BLaER1 (cell line): ENCODE measurements around the gene ANTXR1.

Source experiments
- H3K27ac ChIP-seq: shearing (Covaris generic); formaldehyde crosslinking; 2 replicates; pipeline ENCODE4 v1.8.1; 2022
- H3K27me3 ChIP-seq: shearing (Covaris generic); formaldehyde crosslinking; 2 replicates; pipeline ENCODE4 v1.8.1; 2022
- H3K36me3 ChIP-seq: shearing (Covaris generic); formaldehyde crosslinking; 2 replicates; pipeline ENCODE4 v1.8.1; 2022
- H3K4me1 ChIP-seq: shearing (Covaris generic); formaldehyde crosslinking; 2 replicates; pipeline ENCODE4 v1.8.1; 2022
- H3K4me2 ChIP-seq: shearing (Covaris generic); formaldehyde crosslinking; 2 replicates; pipeline ENCODE4 v1.8.1; 2022
- H3K4me3 ChIP-seq: shearing (Covaris generic); formaldehyde crosslinking; 2 replicates; pipeline ENCODE4 v1.8.1; 2022
- H3K9ac ChIP-seq: shearing (Covaris generic); formaldehyde crosslinking; 2 replicates; pipeline ENCODE4 v1.8.1; 2022
- H3K9me3 ChIP-seq: shearing (Covaris generic); formaldehyde crosslinking; 2 replicates; pipeline ENCODE4 v1.8.1; 2022
- H4K20me1 ChIP-seq: shearing (Covaris generic); formaldehyde crosslinking; 2 replicates; pipeline ENCODE4 v1.8.1; 2022
- Cebpa-rat ChIP-seq: shearing (Covaris generic); IDR thresholded peaks from 2 replicates; pipeline ENCODE4 v1.8.1; 2022

The ANTXR1 gene

GRCh38 chr2:68977453-68977852, 35.5 kb upstream of the ANTXR1 start:
- H3K36me3 ChIP-seq: no peaks in the 10 kb centered on the region
- no peaks in the 10 kb centered on the region for H3K27me3 ChIP-seq
- H4K20me1 ChIP-seq: no peaks in the 10 kb centered on the region
- H3K9ac ChIP-seq: no peak overlapping the region
- no peak for TF ChIP-seq Cebpa-rat
- no peaks in the 10 kb centered on the region for H3K9me3 ChIP-seq
- no peak overlapping the region for H3K27ac ChIP-seq
- H3K4me2 ChIP-seq: no peak overlapping the region
- no peak overlapping the region for H3K4me3 ChIP-seq
- H3K4me1 ChIP-seq: no peaks in the 10 kb centered on the region

GRCh38 chr2:68978098-68978497, 34.9 kb upstream of the ANTXR1 start:
- Histone ChIP-seq H3K27me3 (no peaks in the 10 kb centered on the region), H3K4me1 (no peaks in the 10 kb centered on the region), H3K4me3 (no peak overlapping the region), H3K27ac (no peak overlapping the region), H3K36me3 (no peaks in the 10 kb centered on the region), H3K9me3 (no peaks in the 10 kb centered on the region), H3K4me2 (no peak overlapping the region), H4K20me1 (no peaks in the 10 kb centered on the region), H3K9ac (no peak overlapping the region)
- TF ChIP-seq Cebpa-rat: no peak

GRCh38 chr2:68980956-68981355, 32.0 kb upstream of the ANTXR1 start:
- H3K27ac ChIP-seq: no peak overlapping the region
- no peaks in the 10 kb centered on the region for H3K27me3 ChIP-seq
- H4K20me1 ChIP-seq: no peaks in the 10 kb centered on the region
- H3K9ac ChIP-seq: no peak overlapping the region
- no peaks in the 10 kb centered on the region for H3K36me3 ChIP-seq
- H3K9me3 ChIP-seq: no peaks in the 10 kb centered on the region
- TF ChIP-seq Cebpa-rat: no peak
- H3K4me3 ChIP-seq: no peak overlapping the region
- H3K4me1 ChIP-seq: no peaks in the 10 kb centered on the region
- H3K4me2 ChIP-seq: no peak overlapping the region

- Histone ChIP-seq H3K36me3 (no peaks in the 10 kb centered on the region), H3K9ac (no peak overlapping the region), H3K27me3 (no peaks in the 10 kb centered on the region), H3K4me1 (no peaks in the 10 kb centered on the region), H3K4me3 (no peak overlapping the region), H4K20me1 (no peaks in the 10 kb centered on the region), H3K9me3 (no peaks in the 10 kb centered on the region), H3K4me2 (no peak overlapping the region), H3K27ac (no peak overlapping the region)
- TF ChIP-seq Cebpa-rat: no peak
Measured at GRCh38 chr2:68987021-68987503, 25.9 kb upstream of the ANTXR1 start.

GRCh38 chr2:68989035-68989434, 23.9 kb upstream of the ANTXR1 start:
- H3K4me2 ChIP-seq: no peak overlapping the region
- no peak overlapping the region for H3K9ac ChIP-seq
- no peaks in the 10 kb centered on the region for H3K4me1 ChIP-seq
- no peaks in the 10 kb centered on the region for H3K9me3 ChIP-seq
- no peaks in the 10 kb centered on the region for H3K27me3 ChIP-seq
- H3K27ac ChIP-seq: no peak overlapping the region
- no peak for TF ChIP-seq Cebpa-rat
- H3K4me3 ChIP-seq: no peak overlapping the region
- no peaks in the 10 kb centered on the region for H3K36me3 ChIP-seq
- no peaks in the 10 kb centered on the region for H4K20me1 ChIP-seq

GRCh38 chr2:68992341-68992740, 20.6 kb upstream of the ANTXR1 start:
- Histone ChIP-seq H3K9ac (no peak overlapping the region), H3K36me3 (no peaks in the 10 kb centered on the region), H3K4me2 (no peak overlapping the region)

GRCh38 chr2:68992933-68993332, 20.0 kb upstream of the ANTXR1 start:
- H3K36me3 ChIP-seq: no peaks in the 10 kb centered on the region
- no peaks in the 10 kb centered on the region for H3K9me3 ChIP-seq
- H3K27me3 ChIP-seq: no peaks in the 10 kb centered on the region
- H3K4me2 ChIP-seq: no peak overlapping the region
- no peak for TF ChIP-seq Cebpa-rat
- H3K9ac ChIP-seq: no peak overlapping the region
- no peaks in the 10 kb centered on the region for H4K20me1 ChIP-seq
- no peaks in the 10 kb centered on the region for H3K4me1 ChIP-seq
- no peak overlapping the region for H3K4me3 ChIP-seq
- H3K27ac ChIP-seq: no peak overlapping the region

More at GRCh38 chr2:68992341-68992740, 20.6 kb upstream of the ANTXR1 start:
- H4K20me1 ChIP-seq: no peaks in the 10 kb centered on the region
- no peaks in the 10 kb centered on the region for H3K9me3 ChIP-seq
- no peaks in the 10 kb centered on the region for H3K27me3 ChIP-seq
- H3K27ac ChIP-seq: no peak overlapping the region
- H3K4me1 ChIP-seq: no peaks in the 10 kb centered on the region
- TF ChIP-seq Cebpa-rat: no peak
- H3K4me3 ChIP-seq: no peak overlapping the region

- no peak overlapping the region for H3K27ac ChIP-seq
- no peaks in the 10 kb centered on the region for H3K27me3 ChIP-seq
- no peak overlapping the region for H3K4me2 ChIP-seq
- no peak overlapping the region for H3K9ac ChIP-seq
- no peaks in the 10 kb centered on the region for H3K9me3 ChIP-seq
- H4K20me1 ChIP-seq: no peaks in the 10 kb centered on the region
- no peaks in the 10 kb centered on the region for H3K36me3 ChIP-seq
- TF ChIP-seq Cebpa-rat: no peak
- no peaks in the 10 kb centered on the region for H3K4me1 ChIP-seq
- no peak overlapping the region for H3K4me3 ChIP-seq
Measured at GRCh38 chr2:68993660-68994059, 19.3 kb upstream of the ANTXR1 start.

- Histone ChIP-seq H3K27ac (no peak overlapping the region), H3K9ac (no peak overlapping the region), H3K4me3 (no peak overlapping the region), H3K4me1 (no peaks in the 10 kb centered on the region), H4K20me1 (no peaks in the 10 kb centered on the region), H3K27me3 (no peaks in the 10 kb centered on the region), H3K4me2 (no peak overlapping the region), H3K36me3 (no peaks in the 10 kb centered on the region), H3K9me3 (no peaks in the 10 kb centered on the region)
- no peak for TF ChIP-seq Cebpa-rat
Measured at GRCh38 chr2:68994864-68995263, 18.1 kb upstream of the ANTXR1 start.

GRCh38 chr2:68995916-68996315, 17.1 kb upstream of the ANTXR1 start:
- no peaks in the 10 kb centered on the region for H3K4me1 ChIP-seq
- H3K9ac ChIP-seq: no peak overlapping the region
- H3K36me3 ChIP-seq: no peaks in the 10 kb centered on the region
- no peak overlapping the region for H3K27ac ChIP-seq
- no peak overlapping the region for H3K4me3 ChIP-seq
- H4K20me1 ChIP-seq: no peaks in the 10 kb centered on the region
- no peak overlapping the region for H3K4me2 ChIP-seq
- H3K9me3 ChIP-seq: no peaks in the 10 kb centered on the region; the same call in 1 of the 2 replicates
- no peak for TF ChIP-seq Cebpa-rat
- no peaks in the 10 kb centered on the region for H3K27me3 ChIP-seq

- no peak overlapping the region for H3K4me2 ChIP-seq
- H3K4me1 ChIP-seq: no peaks in the 10 kb centered on the region
- no peaks in the 10 kb centered on the region for H4K20me1 ChIP-seq
- no peaks in the 10 kb centered on the region for H3K27me3 ChIP-seq
- H3K9me3 ChIP-seq: peaks cover 6% of the 10 kb centered on the region
- H3K27ac ChIP-seq: no peak overlapping the region
- no peak overlapping the region for H3K9ac ChIP-seq
- H3K4me3 ChIP-seq: no peak overlapping the region
- no peaks in the 10 kb centered on the region for H3K36me3 ChIP-seq
- TF ChIP-seq Cebpa-rat: no peak
Measured at GRCh38 chr2:68997401-68997800, 15.6 kb upstream of the ANTXR1 start.
